HG03575 (cell line): ENCODE measurements around the gene CTNNA2.

Experiments
- ATAC-seq: cut with Tn5 transposase; IDR thresholded peaks from one replicate; pipeline ENCODE4 v1.9.1; 2021; ENCODE audit not compliant: unreplicated experiment, insufficient number of reproducible peaks, low FRiP score; ENCODE audit errors: extremely low read depth

The CTNNA2 gene

GRCh38 chr2:80547344-80547743 is 1034.5 kb downstream of the CTNNA2 start:
- no peak for ATAC-seq

- ATAC-seq: no peak
Measured at GRCh38 chr2:80548469-80548868, 1035.6 kb downstream of the CTNNA2 start.

GRCh38 chr2:80549901-80550300 is 1037.0 kb downstream of the CTNNA2 start:
- no peak for ATAC-seq

GRCh38 chr2:80560326-80560725 is 1047.5 kb downstream of the CTNNA2 start:
- ATAC-seq: no peak

GRCh38 chr2:80568011-80568410 is 1055.2 kb downstream of the CTNNA2 start:
- no peak for ATAC-seq

- no peak for ATAC-seq
Measured at GRCh38 chr2:80573167-80573566, 1060.3 kb downstream of the CTNNA2 start.

- ATAC-seq: no peak
Measured at GRCh38 chr2:80573950-80574349, 1061.1 kb downstream of the CTNNA2 start.

GRCh38 chr2:80579756-80580155 is 1066.9 kb downstream of the CTNNA2 start:
- no peak for ATAC-seq

- ATAC-seq: no peak
Measured at GRCh38 chr2:80591233-80591632, 1078.4 kb downstream of the CTNNA2 start.

GRCh38 chr2:80592106-80592505 is 1079.3 kb downstream of the CTNNA2 start:
- ATAC-seq: no peak

GRCh38 chr2:80610108-80610507 is 1097.3 kb downstream of the CTNNA2 start:
- no peak for ATAC-seq

GRCh38 chr2:80621656-80622055 is 1108.8 kb downstream of the CTNNA2 start:
- ATAC-seq: no peak

GRCh38 chr2:80624062-80624461 is 1111.2 kb downstream of the CTNNA2 start:
- no peak for ATAC-seq

- no peak for ATAC-seq
Measured at GRCh38 chr2:80634590-80634989, 1121.7 kb downstream of the CTNNA2 start.

GRCh38 chr2:80638783-80639182 is 1125.9 kb downstream of the CTNNA2 start:
- no peak for ATAC-seq

GRCh38 chr2:80642465-80642864 is 1129.6 kb downstream of the CTNNA2 start:
- no peak for ATAC-seq

GRCh38 chr2:80643598-80643997 is 1130.7 kb downstream of the CTNNA2 start:
- ATAC-seq: no peak

GRCh38 chr2:80651435-80651834 is 1138.6 kb downstream of the CTNNA2 start:
- no peak for ATAC-seq

GRCh38 chr2:80655265-80655664 is 1142.4 kb downstream of the CTNNA2 start:
- no peak for ATAC-seq

- ATAC-seq: no peak
Measured at GRCh38 chr2:80670763-80671162, 1157.9 kb downstream of the CTNNA2 start.

GRCh38 chr2:80687524-80687923 is 1174.7 kb downstream of the CTNNA2 start:
- ATAC-seq: no peak

- no peak for ATAC-seq
Measured at GRCh38 chr2:80689106-80689505, 1176.3 kb downstream of the CTNNA2 start.
